Stomach (tissue), 9 donors: ENCODE data around the gene GSTM2. TPM values are rescaled to one million over a fixed set of nuclear protein-coding genes. Genes with fewer than 3 reads are reported as not detected.
"Not testable (repeated sequence)": the region's sequence is repeated elsewhere in the genome, so short reads cannot be mapped to it uniquely, and the experiment has no call there.

ENCODE experiments used
- DNase-seq, 2 donors: peaks; one replicate each; pipeline versions ENCODE4 v3.0.0 to v3.0.0-alpha.2; 2013 to 2019
- H3K27ac ChIP-seq, 5 donors: fragments of 200-600 bp in 4 of 5; sonication (generic) in 4 of 5; one replicate each; pipeline ENCODE4 v1.5.1; 2013 to 2019; ENCODE audit warnings: mild to moderate bottlenecking in 1 of 5, moderate library complexity in 1 of 5
- H3K27me3 ChIP-seq, 3 donors: fragments of 200-600 bp; sonication (generic); one replicate each; pipeline ENCODE4 v1.5.1; 2017 to 2019; ENCODE audit warnings: mixed run types in 1 of 3
- H3K36me3 ChIP-seq, 4 donors: fragments of 200-600 bp; sonication (generic); 1 replicate in 3 of 4; 2 replicates in 1 of 4; pipeline ENCODE4 v1.5.1; 2016 to 2019
- H3K4me1 ChIP-seq, 4 donors: fragments of 200-600 bp; sonication (generic); one replicate each; pipeline ENCODE4 v1.5.1; 2016 to 2019
- H3K4me3 ChIP-seq, 4 donors: fragments of 200-600 bp; sonication (generic) in 3 of 4; one replicate each; pipeline ENCODE4 v1.5.1; 2016 to 2019; ENCODE audit warnings: mild to moderate bottlenecking in 1 of 4
- H3K9me3 ChIP-seq, 4 donors: fragments of 200-600 bp; sonication (generic); one replicate each; pipeline ENCODE4 v1.5.1; 2016 to 2019
- EP300 ChIP-seq: sonication (generic); formaldehyde crosslinking; IDR thresholded peaks from one replicate; pipeline ENCODE4 v1.6.1; 2017; ENCODE audit warnings: antibody characterized with exemption
- POLR2A ChIP-seq, 4 donors: fragments of 450-650 bp; IDR thresholded peaks; one replicate each; pipeline ENCODE4 v1.6.1; 2016; ENCODE audit warnings: antibody characterized with exemption in 4 of 4, control low read depth in 2 of 4, mild to moderate bottlenecking in 1 of 4, moderate library complexity in 1 of 4
- POLR2AphosphoS5 ChIP-seq, 3 donors: sonication (generic); formaldehyde crosslinking; IDR thresholded peaks; one replicate each; pipeline ENCODE4 v1.6.1; 2016; ENCODE audit warnings: antibody characterized with exemption in 3 of 3
- WGBS, 5 donors: extraction: QIAGEN DNeasy Blood & Tissue Kit in 3 of 5; methylation state at CpG; one replicate each; pipeline versions ENCODE4 v1.1.5 to v1.1.7; 2013 to 2018; 5-methylcytosine and 5-hydroxymethylcytosine counted together
- intact Hi-C: fragments of 100-400 bp; cut with DNase I; formaldehyde crosslinking; loops from one replicate; pipeline ENCODE4 v1.15.1; 2023; ENCODE audit warnings: low total_unique reads
- polyA plus RNA-seq, 3 donors: library from polyadenylated mRNA; stranded (reverse); fragments of 200-250 nt; gene quantifications; one replicate each; pipeline ENCODE4 v1.2.3, GENCODE V29; 2013
- total RNA-seq, 5 donors: library from RNA; depleted of rRNA; stranded (reverse); fragments of >200 nt; gene quantifications; one replicate each; pipeline versions ENCODE4 v1.1.0 to v1.2.3, GENCODE V29; 2014 to 2016
- TF ChIP-seq, protein P1 (sequence below), 7 experiments: fragments of 450-650 bp in 4 of 7; fragments of 200-600 bp in 3 of 7; sonication (generic) in 3 of 7; IDR thresholded peaks; one replicate each; pipeline ENCODE4 v1.5.1; 2016 to 2019; ENCODE audit warnings: antibody characterized with exemption in 7 of 7, control low read depth in 2 of 7, mild to moderate bottlenecking in 1 of 7
- donor health status: healthy with polysubstance abuse.
- donor health status: Bipolar disorder and iron deficiency.
- donor health status: healthy.

GSTM2 gene
- total and polyA plus RNA-seq, 8 donors, result 22.3 to 219 (median 124) TPM

DNA sequence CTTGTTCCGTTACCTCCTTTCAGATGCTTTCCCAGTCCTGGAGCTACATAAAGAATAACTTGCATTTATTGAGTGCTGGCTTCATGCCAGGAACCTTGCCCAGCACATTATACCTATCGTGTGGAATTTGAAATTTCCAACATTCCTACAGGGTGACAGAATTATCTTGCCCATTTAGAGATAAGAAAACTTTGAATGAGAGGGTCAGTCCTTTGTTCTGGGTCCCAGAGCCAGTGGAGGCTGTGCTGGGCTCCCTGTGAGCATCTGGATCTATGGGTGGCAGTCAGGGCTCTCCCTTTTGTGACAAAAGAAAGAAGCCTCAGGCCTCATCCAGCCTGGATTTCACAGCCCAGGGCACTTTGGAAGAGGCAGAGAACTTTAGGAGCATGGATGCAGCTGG lies 8.7 kb upstream of the GSTM2 start:
- intact Hi-C loops, result no loop called here
- TF ChIP-seq EP300, result no peak
- TF ChIP-seq, protein P1, sequence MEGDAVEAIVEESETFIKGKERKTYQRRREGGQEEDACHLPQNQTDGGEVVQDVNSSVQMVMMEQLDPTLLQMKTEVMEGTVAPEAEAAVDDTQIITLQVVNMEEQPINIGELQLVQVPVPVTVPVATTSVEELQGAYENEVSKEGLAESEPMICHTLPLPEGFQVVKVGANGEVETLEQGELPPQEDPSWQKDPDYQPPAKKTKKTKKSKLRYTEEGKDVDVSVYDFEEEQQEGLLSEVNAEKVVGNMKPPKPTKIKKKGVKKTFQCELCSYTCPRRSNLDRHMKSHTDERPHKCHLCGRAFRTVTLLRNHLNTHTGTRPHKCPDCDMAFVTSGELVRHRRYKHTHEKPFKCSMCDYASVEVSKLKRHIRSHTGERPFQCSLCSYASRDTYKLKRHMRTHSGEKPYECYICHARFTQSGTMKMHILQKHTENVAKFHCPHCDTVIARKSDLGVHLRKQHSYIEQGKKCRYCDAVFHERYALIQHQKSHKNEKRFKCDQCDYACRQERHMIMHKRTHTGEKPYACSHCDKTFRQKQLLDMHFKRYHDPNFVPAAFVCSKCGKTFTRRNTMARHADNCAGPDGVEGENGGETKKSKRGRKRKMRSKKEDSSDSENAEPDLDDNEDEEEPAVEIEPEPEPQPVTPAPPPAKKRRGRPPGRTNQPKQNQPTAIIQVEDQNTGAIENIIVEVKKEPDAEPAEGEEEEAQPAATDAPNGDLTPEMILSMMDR (IDR thresholded peaks at IDR 0.05), result no peak
- no peak for TF ChIP-seq POLR2AphosphoS5 (IDR thresholded peaks at IDR 0.05)
- no peak for TF ChIP-seq POLR2A (IDR thresholded peaks at IDR 0.05)

DNA sequence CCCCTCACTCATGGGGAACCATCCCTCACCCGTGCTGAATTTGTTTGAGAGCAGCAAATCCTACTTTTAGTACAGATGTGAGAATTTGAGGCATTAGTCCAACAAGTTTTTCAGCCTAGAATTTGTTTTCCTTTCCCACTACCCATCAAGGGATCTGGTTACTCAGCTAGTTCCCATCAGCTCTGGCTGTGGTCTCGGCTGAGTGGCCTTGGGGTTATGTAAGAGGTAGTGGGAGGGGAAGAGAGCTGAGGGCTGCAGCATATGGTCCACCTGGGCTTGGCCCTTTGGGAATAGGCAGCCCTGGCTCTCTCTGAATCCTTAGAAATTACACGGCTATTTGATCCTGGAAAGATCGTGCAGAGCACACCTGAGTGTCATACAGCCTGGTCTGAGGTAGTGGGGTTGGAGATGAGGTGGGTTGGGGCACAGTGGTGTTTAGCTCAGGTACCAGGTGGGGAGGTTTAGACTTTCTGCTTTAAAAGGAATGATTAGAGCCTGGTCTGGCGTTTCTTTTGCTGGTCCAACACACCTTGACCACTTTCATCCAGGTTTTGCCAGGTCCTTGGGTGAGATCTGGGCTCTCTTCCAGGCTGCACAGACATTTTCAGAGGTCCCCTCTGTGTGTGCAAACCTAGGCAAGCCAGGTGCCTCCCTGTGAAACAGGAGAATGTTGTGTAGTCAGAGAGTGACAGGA lies 7.7 kb upstream of the GSTM2 start:
- WGBS, 5 donors, result 71 to 79% (median 74%) methylated on average over 5 of the region's 5 CpGs
- Histone ChIP-seq H3K9me3 (no peaks in the 10 kb centered on the region), H3K36me3 (peaks cover 0 to 55% (median 34%) of the 10 kb centered on the region in 4 donors), H3K4me3 (no peak overlapping the region), H3K4me1 (peaks cover 8 to 31% (median 16%) of the 10 kb centered on the region in 4 donors), H3K27ac (no peak overlapping the region), H3K27me3 (no peaks in the 10 kb centered on the region)
- TF ChIP-seq EP300 (no peak), POLR2AphosphoS5 (IDR thresholded peaks at IDR 0.05) (no peak), POLR2A (IDR thresholded peaks at IDR 0.05) (no peak)
- TF ChIP-seq, protein P1 (IDR thresholded peaks at IDR 0.05), result no peak
- intact Hi-C loops, result no loop called here
- DNase-seq, result no peak

More for the DNA sequence above, 8.7 kb upstream of the GSTM2 start:
- DNase-seq, result no peak
- H3K9me3 ChIP-seq, result no peaks in the 10 kb centered on the region
- H3K4me1 ChIP-seq, result peaks cover 12 to 40% (median 21%) of the 10 kb centered on the region in 4 donors
- no peaks in the 10 kb centered on the region for H3K27me3 ChIP-seq
- no peak overlapping the region for H3K4me3 ChIP-seq
- H3K36me3 ChIP-seq, result peaks cover 0 to 55% (median 34%) of the 10 kb centered on the region in 4 donors
- WGBS, 5 donors, result 46 to 64% (median 51%) methylated on average over 2 of the region's 2 CpGs
- no peak overlapping the region for H3K27ac ChIP-seq

DNA sequence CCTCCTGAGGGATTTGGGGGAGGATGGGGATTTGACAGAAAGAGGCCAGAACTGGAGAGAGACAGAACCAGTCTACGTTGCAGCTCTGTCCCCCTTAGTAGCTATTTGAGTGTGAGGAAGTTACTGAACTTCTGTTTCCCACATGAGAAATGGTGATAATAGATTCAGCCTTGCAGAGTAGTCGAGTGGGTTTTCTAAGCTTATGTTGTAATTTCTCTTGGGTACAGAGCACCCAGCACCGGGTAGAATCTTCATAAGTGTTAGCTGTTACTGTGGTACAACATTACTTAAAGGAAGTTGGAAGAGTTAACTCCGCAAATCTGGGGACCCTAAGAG lies 7.2 kb upstream of the GSTM2 start:
- Histone ChIP-seq H3K4me1 (peaks cover 4 to 26% (median 11%) of the 10 kb centered on the region in 4 donors), H3K36me3 (peaks cover 0 to 57% (median 34%) of the 10 kb centered on the region in 4 donors)
- H3K9me3 ChIP-seq, intact Hi-C loops, DNase-seq, H3K4me3 ChIP-seq, H3K27me3 ChIP-seq, H3K27ac ChIP-seq: not testable (repeated sequence)
- WGBS, 5 donors, result 61 to 81% (median 77%) methylated on average over 2 to 3 of the region's 4 CpGs

DNA sequence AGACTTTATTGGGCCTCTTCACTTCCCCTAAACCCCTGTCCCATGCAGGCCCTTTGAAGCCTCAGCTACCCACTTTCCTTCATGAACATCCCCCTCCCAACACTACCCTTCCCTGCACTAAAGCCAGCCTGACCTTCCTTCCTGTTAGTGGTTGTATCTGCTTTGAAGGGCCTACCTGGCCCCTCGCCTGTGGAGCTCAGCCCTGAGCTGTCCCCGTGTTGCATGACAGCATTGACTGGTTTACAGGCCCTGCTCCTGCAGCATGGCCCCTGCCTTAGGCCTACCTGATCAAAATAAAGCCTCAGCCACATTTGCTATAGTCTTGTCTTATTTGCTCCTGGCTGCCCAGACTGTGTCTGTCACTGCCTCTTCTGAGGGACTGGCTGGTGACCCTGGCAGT lies 6.5 kb upstream of the GSTM2 start:
- DNase-seq, result no peak
- Histone ChIP-seq H3K4me1 (peaks cover 4 to 23% (median 7%) of the 10 kb centered on the region in 4 donors), H3K9me3 (no peaks in the 10 kb centered on the region), H3K36me3 (peaks cover 0 to 59% (median 34%) of the 10 kb centered on the region in 4 donors), H3K27me3 (no peaks in the 10 kb centered on the region), H3K4me3 (no peak overlapping the region), H3K27ac (no peak overlapping the region)
- TF ChIP-seq POLR2AphosphoS5 (IDR thresholded peaks at IDR 0.05), result no peak
- no peak for TF ChIP-seq POLR2A (IDR thresholded peaks at IDR 0.05)
- TF ChIP-seq, protein P1 (IDR thresholded peaks at IDR 0.05), result no peak
- no peak for TF ChIP-seq EP300
- intact Hi-C loops, result no loop called here
- WGBS, 5 donors, result 68 to 85% (median 83%) methylated on average over 2 of the region's 2 CpGs

DNA sequence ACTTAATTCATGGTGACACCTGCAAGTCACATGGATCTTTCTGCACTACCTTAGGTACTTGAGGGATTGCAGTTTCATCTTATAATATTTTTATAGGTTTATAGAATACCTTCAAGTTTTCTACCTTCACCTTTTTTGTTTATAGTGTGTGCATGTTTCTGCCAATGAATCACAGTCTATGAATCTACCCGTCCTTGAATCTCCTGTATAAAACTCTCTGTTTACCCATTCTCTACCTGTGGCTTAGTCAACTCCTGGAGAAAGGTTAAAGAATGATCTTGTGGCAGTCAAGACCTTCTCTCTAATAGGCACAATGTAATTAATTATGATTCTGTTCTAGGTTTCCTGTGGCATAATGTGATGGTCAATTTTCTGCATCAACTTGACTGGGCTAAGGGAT lies 3.2 kb upstream of the GSTM2 start:
- Histone ChIP-seq H3K4me3 (no peak overlapping the region), H3K4me1 (peaks cover 10 to 22% (median 14%) of the 10 kb centered on the region in 4 donors), H3K9me3 (no peaks in the 10 kb centered on the region), H3K27ac (no peak overlapping the region), H3K36me3 (peaks cover 0 to 35% (median 23%) of the 10 kb centered on the region in 4 donors), H3K27me3 (no peaks in the 10 kb centered on the region)
- TF ChIP-seq POLR2A (IDR thresholded peaks at IDR 0.05) (no peak), POLR2AphosphoS5 (IDR thresholded peaks at IDR 0.05) (no peak), EP300 (no peak)
- TF ChIP-seq, protein P1 (IDR thresholded peaks at IDR 0.05), result no peak
- intact Hi-C loops, result no loop called here
- 61 to 88% (median 77%) methylated on average over 1 of the region's 1 CpG for WGBS, 5 donors
- DNase-seq, result no peak
